Nephron progenitor cell (in vitro differentiated cells): ENCODE results near the gene PAH.

Experiments used
- DNase-seq: peaks from one replicate; pipeline ENCODE4 v3.0.0; 2021
- H3K27ac Mint-ChIP-seq: 2 replicates; pipeline ENCODE4 v1.8.0; 2021; ENCODE audit warnings: mild to moderate bottlenecking, moderate library complexity, mixed read lengths
- H3K27me3 Mint-ChIP-seq: 2 replicates; pipeline ENCODE4 v1.8.0; 2021; ENCODE audit warnings: mild to moderate bottlenecking, low read depth, mixed read lengths; ENCODE audit not compliant: poor library complexity
- H3K36me3 Mint-ChIP-seq: 2 replicates; pipeline ENCODE4 v1.8.0; 2021; ENCODE audit warnings: low read depth, mixed read lengths
- H3K4me1 Mint-ChIP-seq: 2 replicates; pipeline ENCODE4 v1.8.0; 2021; ENCODE audit warnings: mixed read lengths
- H3K4me3 Mint-ChIP-seq: 2 replicates; pipeline ENCODE4 v1.8.0; 2021; ENCODE audit warnings: mild to moderate bottlenecking, moderate library complexity, mixed read lengths
- H3K9me3 Mint-ChIP-seq: 2 replicates; pipeline ENCODE4 v1.8.0; 2021; ENCODE audit warnings: mild to moderate bottlenecking, moderate library complexity, mixed read lengths
- TF ChIP-seq, protein P1 (sequence below): fragments of 200-600 bp; sonication (generic); IDR thresholded peaks from 2 replicates; pipeline ENCODE4 v1.5.0; 2021; ENCODE audit warnings: antibody characterized with exemption

The PAH gene

DNA sequence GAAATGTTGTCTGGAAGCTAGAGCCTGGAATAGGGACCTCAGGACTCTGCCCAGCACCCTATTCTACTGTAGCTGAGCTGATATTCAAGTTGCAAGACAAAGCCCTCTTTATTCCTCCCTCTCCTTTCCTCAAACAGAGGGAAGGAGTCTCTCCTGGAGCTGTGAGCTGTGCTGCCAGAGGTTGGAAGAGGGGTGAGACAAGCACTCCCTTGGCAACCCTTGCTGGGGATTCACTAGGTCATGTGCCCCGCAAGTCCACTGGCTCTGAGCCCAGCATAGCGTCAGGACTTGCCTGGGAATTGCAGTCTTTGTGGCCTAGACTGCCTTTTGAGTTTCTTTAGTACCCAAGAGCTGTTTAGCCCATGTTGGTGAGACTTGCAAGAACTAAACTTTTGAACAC, 29.0 kb upstream of the PAH start:
- H3K9me3 Mint-ChIP-seq, result peaks cover 8% of the 10 kb centered on the region
- H3K27ac Mint-ChIP-seq, result no peak overlapping the region
- TF ChIP-seq, protein P1, sequence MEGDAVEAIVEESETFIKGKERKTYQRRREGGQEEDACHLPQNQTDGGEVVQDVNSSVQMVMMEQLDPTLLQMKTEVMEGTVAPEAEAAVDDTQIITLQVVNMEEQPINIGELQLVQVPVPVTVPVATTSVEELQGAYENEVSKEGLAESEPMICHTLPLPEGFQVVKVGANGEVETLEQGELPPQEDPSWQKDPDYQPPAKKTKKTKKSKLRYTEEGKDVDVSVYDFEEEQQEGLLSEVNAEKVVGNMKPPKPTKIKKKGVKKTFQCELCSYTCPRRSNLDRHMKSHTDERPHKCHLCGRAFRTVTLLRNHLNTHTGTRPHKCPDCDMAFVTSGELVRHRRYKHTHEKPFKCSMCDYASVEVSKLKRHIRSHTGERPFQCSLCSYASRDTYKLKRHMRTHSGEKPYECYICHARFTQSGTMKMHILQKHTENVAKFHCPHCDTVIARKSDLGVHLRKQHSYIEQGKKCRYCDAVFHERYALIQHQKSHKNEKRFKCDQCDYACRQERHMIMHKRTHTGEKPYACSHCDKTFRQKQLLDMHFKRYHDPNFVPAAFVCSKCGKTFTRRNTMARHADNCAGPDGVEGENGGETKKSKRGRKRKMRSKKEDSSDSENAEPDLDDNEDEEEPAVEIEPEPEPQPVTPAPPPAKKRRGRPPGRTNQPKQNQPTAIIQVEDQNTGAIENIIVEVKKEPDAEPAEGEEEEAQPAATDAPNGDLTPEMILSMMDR, result no peak
- H3K4me3 Mint-ChIP-seq, result no peak overlapping the region
- no peak for DNase-seq
- peaks cover 49% of the 10 kb centered on the region for H3K27me3 Mint-ChIP-seq
- H3K36me3 Mint-ChIP-seq, result no peaks in the 10 kb centered on the region
- peaks cover 12% of the 10 kb centered on the region for H3K4me1 Mint-ChIP-seq

DNA sequence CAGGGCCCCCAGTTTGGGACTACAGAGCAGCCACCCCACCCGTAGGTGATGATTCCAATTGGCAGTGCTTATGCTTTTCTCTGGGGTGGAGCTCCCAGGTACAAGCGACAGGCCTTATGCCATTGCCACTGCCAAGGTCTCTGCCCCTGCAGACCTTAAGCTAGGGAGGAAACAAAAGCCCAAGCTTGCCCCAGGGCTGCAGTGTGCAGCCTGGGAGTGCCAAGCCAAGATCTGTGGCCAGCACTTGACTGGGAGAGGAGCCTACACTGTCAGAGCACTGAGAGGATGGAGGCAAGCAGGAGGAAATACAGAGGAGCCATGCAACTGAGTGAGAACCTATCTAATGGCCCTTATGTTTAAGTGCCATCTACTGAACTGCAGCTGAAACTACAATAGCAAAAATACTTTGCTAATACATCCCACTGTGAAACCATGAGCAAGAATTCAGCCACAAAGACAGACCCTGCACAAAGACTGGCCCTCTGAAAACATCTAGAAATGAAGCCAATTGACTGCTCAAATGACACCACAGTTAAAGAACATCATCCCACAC, 22.7 kb upstream of the PAH start:
- no peak for DNase-seq
- H3K27me3 Mint-ChIP-seq, result peaks cover 15% of the 10 kb centered on the region
- no peak overlapping the region for H3K27ac Mint-ChIP-seq
- no peaks in the 10 kb centered on the region for H3K36me3 Mint-ChIP-seq
- TF ChIP-seq, protein P1, result no peak
- no peaks in the 10 kb centered on the region for H3K4me1 Mint-ChIP-seq
- peaks cover 19% of the 10 kb centered on the region for H3K9me3 Mint-ChIP-seq
- H3K4me3 Mint-ChIP-seq, result no peak overlapping the region

- peaks cover 20% of the 10 kb centered on the region for H3K27me3 Mint-ChIP-seq
- no peaks in the 10 kb centered on the region for H3K4me1 Mint-ChIP-seq
Measured at GRCh38 chr12:102939059-102939458, 22.0 kb upstream of the PAH start.

DNA sequence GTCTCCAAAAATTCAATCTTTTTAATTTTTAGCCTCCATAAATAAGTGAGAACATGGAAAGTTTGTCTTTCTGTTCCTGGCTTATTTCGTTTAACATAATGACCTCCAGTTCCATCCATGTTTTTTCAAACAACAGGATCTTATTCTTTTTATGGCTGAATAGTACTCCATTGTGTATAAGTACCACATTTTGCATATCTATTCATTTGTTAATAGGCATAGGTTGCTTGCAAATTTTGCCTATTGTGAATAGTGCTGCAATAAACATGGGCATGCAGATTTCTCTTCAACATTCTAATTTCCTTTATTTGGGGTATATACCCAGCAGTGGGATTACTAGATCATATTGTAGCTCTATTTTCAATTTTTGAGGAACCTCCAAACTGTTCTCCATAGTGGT, 16.1 kb upstream of the PAH start:
- Mint-ChIP-seq H3K27ac (no peak overlapping the region), H3K4me1 (no peaks in the 10 kb centered on the region), H3K27me3 (peaks cover 16% of the 10 kb centered on the region), H3K36me3 (no peaks in the 10 kb centered on the region), H3K4me3 (no peak overlapping the region), H3K9me3 (no peaks in the 10 kb centered on the region)
- TF ChIP-seq, protein P1, result no peak
- DNase-seq, result no peak

More at GRCh38 chr12:102939059-102939458, 22.0 kb upstream of the PAH start:
- TF ChIP-seq, protein P1, result no peak
- Mint-ChIP-seq H3K36me3 (no peaks in the 10 kb centered on the region), H3K4me3 (no peak overlapping the region), H3K27ac (no peak overlapping the region), H3K9me3 (peaks cover 19% of the 10 kb centered on the region)
- DNase-seq, result no peak

- H3K4me1 Mint-ChIP-seq, result no peaks in the 10 kb centered on the region
- H3K27ac Mint-ChIP-seq, result no peak overlapping the region
- TF ChIP-seq, protein P1, result no peak
- H3K9me3 Mint-ChIP-seq, result no peaks in the 10 kb centered on the region
- H3K4me3 Mint-ChIP-seq, result no peak overlapping the region
- H3K27me3 Mint-ChIP-seq, result peaks cover 30% of the 10 kb centered on the region
- DNase-seq, result no peak
- no peaks in the 10 kb centered on the region for H3K36me3 Mint-ChIP-seq
Measured at GRCh38 chr12:102927220-102927619, 10.2 kb upstream of the PAH start.

GRCh38 chr12:102921240-102921639, 4.2 kb upstream of the PAH start:
- Mint-ChIP-seq H3K27me3 (peaks cover 66% of the 10 kb centered on the region), H3K4me1 (peaks cover 4% of the 10 kb centered on the region), H3K4me3 (no peak overlapping the region), H3K27ac (no peak overlapping the region), H3K36me3 (no peaks in the 10 kb centered on the region), H3K9me3 (no peaks in the 10 kb centered on the region)
- DNase-seq, result no peak
- TF ChIP-seq, protein P1, result no peak
